ENCODE results near the gene CTNNAL1. TPM values are rescaled to one million over a fixed set of nuclear protein-coding genes. Genes with fewer than 3 reads are reported as not detected.
"Not testable (repeated sequence)": the region's sequence is repeated elsewhere in the genome, so short reads cannot be mapped to it uniquely, and the experiment has no call there.

CTNNAL1 gene
- total and polyA plus RNA-seq, 9 of the 15 experiments (the other 6 are each of a cell fraction or from before 2014, with no cell fraction given): 23.2 to 78.0 (median 46.7) TPM

GRCh38 chr9:108971392-108971791, 41.9 kb downstream of the CTNNAL1 start:
- ATAC-seq; in situ Hi-C loops (cut with MboI); FAIRE-seq; H3K4me1 ChIP-seq (replicated peaks in 1 of 2; ENCODE audit: control insufficient read depth in 2 of 2, insufficient read depth in 2 of 2, low read length in 2 of 2); H3K4me2 ChIP-seq (ENCODE audit: insufficient read depth, low read length); intact Hi-C loops (cut with micrococcal nuclease); BruUV-seq (replicated peaks); POLR2A ChIA-PET; CTCF ChIA-PET (ENCODE audit: low intra/inter-chr PET ratio); H3K79me2 ChIP-seq (ENCODE audit: control insufficient read depth, insufficient read depth, low read length); H3K9ac ChIP-seq (ENCODE audit: insufficient read depth in 1 of 2, low read depth in 2 of 2, low read length in 2 of 2); H3K9me1 ChIP-seq (ENCODE audit: control insufficient read depth, insufficient read depth, low read length); DNase-seq (ENCODE audit: extremely low read depth in 1 of 4, low spot score in 3 of 4); H3K27ac ChIP-seq (ENCODE audit: extremely low read depth, low read depth, low read length); H4K20me1 ChIP-seq (replicated peaks; ENCODE audit: control insufficient read depth, insufficient read depth, low read length); H3K4me3 ChIP-seq; H3K9me3 ChIP-seq (replicated peaks; ENCODE audit: control insufficient read depth, insufficient read depth, low read depth, low read length); H3K27me3 ChIP-seq (ENCODE audit: control insufficient read depth in 2 of 2, insufficient read depth in 2 of 2, low read length in 2 of 2); H2AFZ ChIP-seq (ENCODE audit: low read depth, low read length): not testable (repeated sequence)
- TF ChIP-seq ZFP36 (IDR thresholded peaks at IDR 0.05; ENCODE audit: low read depth, low read length, partially characterized antibody) (peak; percentile 18), CHAMP1 (IDR thresholded peaks at IDR 0.05) (0 out of 2 replicates have a peak, but pooled peaks have one; percentile 21), ZNF431 (CRISPR knock-in tag; IDR thresholded peaks at IDR 0.05) (peak; percentile 97)
- peaks cover 25% of the 10 kb centered on the region for H3K36me3 ChIP-seq (ENCODE audit: control insufficient read depth, insufficient read depth, low read length)
- 94% methylated on average over 2 of the region's 2 CpGs for WGBS (ENCODE audit: insufficient coverage, low coverage, missing lambda C conversion rate)

GRCh38 chr9:108967916-108968315, 45.4 kb downstream of the CTNNAL1 start:
- H4K20me1 ChIP-seq (replicated peaks; ENCODE audit: control insufficient read depth, insufficient read depth, low read length): no peaks in the 10 kb centered on the region
- H3K9me3 ChIP-seq (replicated peaks; ENCODE audit: control insufficient read depth, insufficient read depth, low read depth, low read length): no peaks in the 10 kb centered on the region
- H3K36me3 ChIP-seq (ENCODE audit: control insufficient read depth, insufficient read depth, low read length): peaks cover 33% of the 10 kb centered on the region
- BruUV-seq (replicated peaks): no TSS peak
- TF ChIP-seq BRD4 (IDR thresholded peaks at IDR 0.05) (no peak), EP300 (IDR thresholded peaks at IDR 0.05; ENCODE audit: low read length) (no peak), CLOCK (CRISPR knock-in tag; IDR thresholded peaks at IDR 0.05; ENCODE audit: borderline replicate concordance) (no peak), MAFF (IDR thresholded peaks at IDR 0.05; ENCODE audit: low read length) (no peak), KAT7 (CRISPR knock-in tag; IDR thresholded peaks at IDR 0.05; ENCODE audit: borderline replicate concordance) (no peak), ETV1 (tag; conservative IDR thresholded peaks at IDR 0.05; ENCODE audit: low read depth) (no peak)
- intact Hi-C loops (cut with micrococcal nuclease): no loop called here
- H2AFZ ChIP-seq (ENCODE audit: low read depth, low read length): no peak overlapping the region
- no peak overlapping the region for H3K4me2 ChIP-seq (ENCODE audit: insufficient read depth, low read length)
- in situ Hi-C loops (cut with MboI): no loop called here
- H3K9ac ChIP-seq (ENCODE audit: insufficient read depth in 1 of 2, low read depth in 2 of 2, low read length in 2 of 2): no peak overlapping the region
- H3K9me1 ChIP-seq (ENCODE audit: control insufficient read depth, insufficient read depth, low read length): no peaks in the 10 kb centered on the region
- H3K4me3 ChIP-seq: no peak overlapping the region
- no peaks in the 10 kb centered on the region for H3K79me2 ChIP-seq (ENCODE audit: control insufficient read depth, insufficient read depth, low read length)
- no peaks in the 10 kb centered on the region for H3K27me3 ChIP-seq (ENCODE audit: control insufficient read depth in 2 of 2, insufficient read depth in 2 of 2, low read length in 2 of 2)
- FAIRE-seq (no peak), ATAC-seq (no peak), DNase-seq (ENCODE audit: extremely low read depth in 1 of 4, low spot score in 3 of 4) (no peak)
- ChIA-PET POLR2A (interaction anchor here (0.9 kb wide), 1 partner anchor 14 kb away, joined by 3 read pairs; no protein-coding TSS in a partner anchor), CTCF (ENCODE audit: low intra/inter-chr PET ratio) (no interaction called here)
- peaks cover 0 to 10% of the 10 kb centered on the region in 2 experiments; a peak in 2 of 5 replicates for H3K4me1 ChIP-seq (replicated peaks in 1 of 2; ENCODE audit: control insufficient read depth in 2 of 2, insufficient read depth in 2 of 2, low read length in 2 of 2)
- H3K27ac ChIP-seq (ENCODE audit: extremely low read depth, low read depth, low read length): no peak overlapping the region
